ENCODE data around the gene HHATL.

The HHATL gene

GRCh38 chr3:42649783-42650182 lies 52.8 kb downstream of the HHATL start:
- DNase-seq = no peak

GRCh38 chr3:42649006-42649405 lies 53.6 kb downstream of the HHATL start:
- no peak for DNase-seq

GRCh38 chr3:42647821-42648459 lies 54.7 kb downstream of the HHATL start:
- no peak for DNase-seq
